Measurements from ENCODE around the gene SPATA6L. TPM values are rescaled to one million over a fixed set of nuclear protein-coding genes. Genes with fewer than 3 reads are reported as not detected.

SPATA6L gene
- total and polyA plus RNA-seq, 9 of the 15 experiments (the other 6 are each of a cell fraction or from before 2014, with no cell fraction given) = 0.03 to 1.00 (median 0.08) TPM; not detected in 4

GRCh38 chr9:4662108-4662988, 3.9 kb downstream of the SPATA6L start, which contains the start of gene PLPP6 (continued):
- TF ChIP-seq KDM4B (IDR thresholded peaks at IDR 0.05; ENCODE audit: borderline replicate concordance in 2 of 2, low read depth in 1 of 2) (0 out of 4 replicates have a peak, but pooled peaks of 1 of the 2 experiments have one; percentile 42), ZNF217 (CRISPR knock-in tag; IDR thresholded peaks at IDR 0.05) (no peak), VEZF1 (CRISPR knock-in tag; IDR thresholded peaks at IDR 0.05) (peak; percentile 16; the same call in 1 of the 2 replicates), SUPT5H (IDR thresholded peaks at IDR 0.05) (peak; percentile 66), GTF2E2 (tag; IDR thresholded peaks at IDR 0.05) (peak; percentile 51; the same call in 1 of the 2 replicates), HINFP (tag; conservative IDR thresholded peaks at IDR 0.05; ENCODE audit: low read depth) (0 out of 2 replicates have a peak, but pooled peaks have one; percentile 31), PHF8 (IDR thresholded peaks at IDR 0.05; ENCODE audit: borderline replicate concordance, low read length) (peak; percentile 86; the same call in 1 of the 2 replicates), MAX (CRISPR knock-in tag; IDR thresholded peaks at IDR 0.05) (peak; percentile 42; the same call in 1 of the 2 replicates), NUFIP1 (IDR thresholded peaks at IDR 0.05; ENCODE audit: partially characterized antibody) (no peak), SMAD2 (IDR thresholded peaks at IDR 0.05; ENCODE audit: low read depth, low read length) (no peak), SMAD4 (CRISPR knock-in tag; conservative IDR thresholded peaks at IDR 0.05) (no peak; the same call in 1 of the 2 replicates), PRDM10 (IDR thresholded peaks at IDR 0.05; ENCODE audit: partially characterized antibody) (peak; percentile 90), RBM25 (IDR thresholded peaks at IDR 0.05; ENCODE audit: low read depth, low read length, severe bottlenecking) (no peak), NFIC (IDR thresholded peaks at IDR 0.05) (no peak), FOXA3 (CRISPR knock-in tag; conservative IDR thresholded peaks at IDR 0.05 in 1 of 2, IDR thresholded peaks at IDR 0.05 in 1 of 2) (no peak), E2F6 (IDR thresholded peaks at IDR 0.05; ENCODE audit: borderline replicate concordance in 1 of 2, extremely low read depth in 1 of 2, insufficient read depth in 1 of 2, insufficient read length in 1 of 2, low read depth in 1 of 2, low read length in 1 of 2, poor library complexity in 1 of 2, severe bottlenecking in 1 of 2) (peak; percentile 10 to 77)

All from K562 (cell line).